ENCODE results near the gene ITK. TPM values are rescaled to one million over a fixed set of nuclear protein-coding genes. Genes with fewer than 3 reads are reported as not detected.

Gene ITK
- total and polyA plus RNA-seq, 12 donors = 0.22 to 2.7 (median 0.92) TPM; not detected in 1

DNA sequence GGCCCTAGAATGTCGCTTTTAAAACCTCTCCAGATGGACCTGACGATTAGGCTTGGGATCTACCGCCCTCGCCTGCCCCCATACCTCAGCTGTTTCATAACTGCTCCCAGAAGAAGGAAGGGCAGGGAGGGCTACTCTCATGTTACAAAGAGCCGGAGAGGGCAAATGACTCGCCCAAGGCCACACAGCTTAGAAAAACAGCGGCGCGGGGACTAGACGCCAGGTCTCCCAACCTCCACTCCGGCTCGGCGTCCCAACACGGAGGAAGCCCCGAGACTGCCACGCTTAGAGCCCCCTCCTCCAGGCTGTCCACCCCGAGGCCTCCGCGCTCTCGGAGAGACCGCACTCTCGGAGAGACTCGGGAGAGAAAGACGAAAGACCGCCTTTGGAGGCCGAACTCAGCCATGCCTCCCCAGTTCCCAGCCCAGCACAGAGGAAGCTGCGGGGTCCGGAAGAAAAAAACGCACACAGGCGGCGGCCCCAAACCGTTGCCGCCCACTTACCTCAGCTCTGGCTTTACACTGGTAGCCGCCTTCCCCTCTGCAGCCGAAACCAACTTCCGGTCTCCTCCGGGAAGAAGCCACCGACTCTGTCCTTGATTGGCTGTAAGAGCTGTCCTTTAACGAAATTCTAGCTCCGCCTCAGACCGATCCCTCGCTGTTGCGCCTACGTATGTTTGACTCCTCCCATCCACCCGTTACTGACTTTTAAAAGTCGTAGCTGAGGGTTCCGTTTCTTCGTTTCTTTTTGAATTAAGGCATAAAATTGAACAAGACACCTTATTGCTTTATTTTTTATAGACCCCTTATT is 38.1 kb upstream of the ITK start, which contains the start of gene MED7:
Gene MED7 (minus strand): TSS at position 549 of the 810 bp plus-strand sequence. CDS start 3,434 bp downstream, outside the sequence.
- peak within 1 kb of the TSS; percentile 81 to 97 (median 93) for H3K27ac ChIP-seq
- H3K4me1 ChIP-seq (replicated peaks in 1 of 2) = peaks cover 7 to 11% of the 10 kb centered on the region in 2 donors
- H3K36me3 ChIP-seq (replicated peaks in 1 of 2) = peaks cover 0 to 6% of the 10 kb centered on the region in 2 donors
- TF ChIP-seq, protein P1, sequence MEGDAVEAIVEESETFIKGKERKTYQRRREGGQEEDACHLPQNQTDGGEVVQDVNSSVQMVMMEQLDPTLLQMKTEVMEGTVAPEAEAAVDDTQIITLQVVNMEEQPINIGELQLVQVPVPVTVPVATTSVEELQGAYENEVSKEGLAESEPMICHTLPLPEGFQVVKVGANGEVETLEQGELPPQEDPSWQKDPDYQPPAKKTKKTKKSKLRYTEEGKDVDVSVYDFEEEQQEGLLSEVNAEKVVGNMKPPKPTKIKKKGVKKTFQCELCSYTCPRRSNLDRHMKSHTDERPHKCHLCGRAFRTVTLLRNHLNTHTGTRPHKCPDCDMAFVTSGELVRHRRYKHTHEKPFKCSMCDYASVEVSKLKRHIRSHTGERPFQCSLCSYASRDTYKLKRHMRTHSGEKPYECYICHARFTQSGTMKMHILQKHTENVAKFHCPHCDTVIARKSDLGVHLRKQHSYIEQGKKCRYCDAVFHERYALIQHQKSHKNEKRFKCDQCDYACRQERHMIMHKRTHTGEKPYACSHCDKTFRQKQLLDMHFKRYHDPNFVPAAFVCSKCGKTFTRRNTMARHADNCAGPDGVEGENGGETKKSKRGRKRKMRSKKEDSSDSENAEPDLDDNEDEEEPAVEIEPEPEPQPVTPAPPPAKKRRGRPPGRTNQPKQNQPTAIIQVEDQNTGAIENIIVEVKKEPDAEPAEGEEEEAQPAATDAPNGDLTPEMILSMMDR (IDR thresholded peaks at IDR 0.05) = no peak
- TF ChIP-seq POLR2A (IDR thresholded peaks at IDR 0.05) = peak; percentile 78 to 94
- WGBS, 4 donors = 0 to 1% (median 1%) methylated on average over 29 to 48 of the region's 48 CpGs
- intact Hi-C loops (cut with DNase I) = no loop called here
- peak within 1 kb of the TSS; percentile 57 to 91 (median 70) for H3K4me3 ChIP-seq
- H3K9me3 ChIP-seq (replicated peaks in 1 of 3) = no peaks in the 10 kb centered on the region
- H3K27me3 ChIP-seq = no peaks in the 10 kb centered on the region
- peak; percentile 95 to 98 (median 97) for DNase-seq

DNA sequence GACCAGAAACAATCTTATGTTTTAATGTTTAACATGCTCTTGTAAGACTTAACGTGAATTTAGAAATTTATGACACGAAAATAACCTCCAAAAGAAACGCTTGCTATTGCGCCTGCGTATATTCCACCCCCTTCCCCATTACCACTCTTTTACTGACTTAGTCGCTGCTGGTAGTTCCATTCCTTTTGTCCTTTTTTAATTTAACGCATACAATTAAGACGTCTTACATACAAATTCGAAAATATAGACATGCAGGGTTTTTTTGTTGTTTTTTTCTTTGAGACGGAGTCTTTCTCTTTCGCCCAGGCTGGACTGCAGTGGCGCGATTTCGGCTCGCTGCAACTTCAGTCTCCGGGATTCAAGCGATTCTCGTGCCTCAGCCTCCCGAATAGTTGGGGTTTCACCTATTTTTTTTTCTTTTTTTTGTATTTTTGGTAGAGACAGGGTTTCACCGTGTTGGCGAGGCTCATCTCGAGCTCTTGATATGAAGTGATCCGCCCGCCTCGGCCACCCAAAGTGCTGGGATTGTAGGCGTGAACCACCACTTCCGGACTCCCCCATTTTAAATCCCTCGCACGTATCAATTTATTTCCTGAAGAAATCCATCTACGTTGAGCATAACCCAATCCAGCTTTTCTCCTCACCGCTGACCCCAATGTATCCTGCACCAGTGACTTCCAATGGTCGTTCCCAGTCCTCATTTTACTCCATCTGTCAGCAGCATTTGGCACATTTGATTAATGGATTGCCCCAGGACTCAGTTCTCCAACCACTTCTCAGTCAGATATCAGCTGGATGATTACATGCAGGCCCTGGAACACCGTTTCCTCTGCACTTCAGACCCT is 37.3 kb upstream of the ITK start:
- intact Hi-C loops (cut with DNase I) = no loop called here
- WGBS, 4 donors = 7 to 25% (median 10%) methylated on average over 33 of the region's 33 CpGs

DNA sequence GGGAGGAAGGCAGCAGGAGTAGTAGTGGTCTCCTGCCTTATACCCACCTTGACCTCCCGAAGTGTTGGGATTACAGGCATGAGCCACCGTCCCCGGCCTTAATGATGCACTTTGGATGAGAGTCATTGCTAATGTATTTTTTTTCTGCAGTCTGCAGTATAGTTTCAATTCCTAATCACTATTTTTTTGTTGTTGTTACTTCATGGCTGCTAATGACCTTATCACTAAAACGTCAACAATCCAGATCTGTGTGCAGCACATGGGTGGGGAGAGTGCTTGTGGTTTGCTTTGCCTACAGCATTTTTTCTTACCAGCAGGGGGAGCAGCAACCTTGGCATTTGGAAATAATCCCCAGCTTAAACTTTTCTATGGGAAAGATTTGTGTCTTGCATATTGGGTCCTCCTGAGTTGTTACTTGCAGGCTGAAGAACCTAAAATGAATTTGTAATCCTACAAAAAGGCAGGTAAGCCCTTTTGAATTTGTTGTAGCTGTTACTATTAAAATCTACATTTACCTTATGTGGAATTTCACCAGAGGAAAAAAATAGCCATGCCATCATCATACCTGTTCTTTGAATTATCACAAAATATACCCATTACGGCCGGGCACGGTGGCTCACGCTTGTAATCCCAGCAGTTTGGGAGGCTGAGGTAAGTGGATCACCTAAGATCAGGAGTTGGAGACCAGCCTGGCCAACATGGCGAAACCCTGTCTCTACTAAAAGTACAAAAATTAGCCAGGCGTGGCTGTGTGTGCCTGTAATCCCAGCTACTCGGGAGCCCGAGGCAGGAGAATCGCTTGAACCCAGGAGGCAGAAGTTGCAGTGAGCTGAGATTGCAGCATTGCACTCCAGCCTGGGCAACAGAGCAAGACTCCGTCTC is 31.7 kb upstream of the ITK start:
- H3K27me3 ChIP-seq = no peaks in the 10 kb centered on the region
- H3K9me3 ChIP-seq (replicated peaks in 1 of 3) = no peaks in the 10 kb centered on the region
- H3K27ac ChIP-seq = no peak overlapping the region
- 57 to 70% (median 65%) methylated on average over 14 of the region's 14 CpGs for WGBS, 4 donors
- no peaks in the 10 kb centered on the region for H3K36me3 ChIP-seq (replicated peaks in 1 of 2)
- peaks cover 0 to 5% of the 10 kb centered on the region in 2 donors for H3K4me1 ChIP-seq (replicated peaks in 1 of 2)
- intact Hi-C loops (cut with DNase I) = no loop called here
- TF ChIP-seq, protein P1 (IDR thresholded peaks at IDR 0.05) = peak; percentile 74 to 88 (median 80)
- no peak for TF ChIP-seq POLR2A (IDR thresholded peaks at IDR 0.05)
- DNase-seq = peak; percentile 62 to 88 (median 72)
- no peak overlapping the region for H3K4me3 ChIP-seq

More for the DNA sequence above, 37.3 kb upstream of the ITK start:
- Histone ChIP-seq H3K27ac (peak overlapping the region; percentile 81 to 97 (median 93)), H3K36me3 (replicated peaks in 1 of 2) (no peaks in the 10 kb centered on the region), H3K4me3 (peak overlapping the region in 3 of 4 donors; percentile 57 to 91 (median 82)), H3K4me1 (replicated peaks in 1 of 2) (peaks cover 7 to 12% of the 10 kb centered on the region in 2 donors), H3K27me3 (no peaks in the 10 kb centered on the region), H3K9me3 (replicated peaks in 1 of 3) (no peaks in the 10 kb centered on the region)
- TF ChIP-seq, protein P1 (IDR thresholded peaks at IDR 0.05) = no peak
- DNase-seq = peak; percentile 36 to 79 (median 48)

All from adrenal gland (tissue), 12 donors.